HG02571 (cell line): ENCODE results near the gene SLC39A11.

Experiments
- ATAC-seq: cut with Tn5 transposase; IDR thresholded peaks from one replicate; pipeline ENCODE4 v1.9.1; 2021; ENCODE audit warnings: mild to moderate bottlenecking, moderate library complexity; ENCODE audit not compliant: unreplicated experiment

Gene SLC39A11

GRCh38 chr17:72702998-72703397 lies 389.5 kb downstream of the SLC39A11 start:
- ATAC-seq = no peak

- no peak for ATAC-seq
Measured at GRCh38 chr17:72702136-72702735, 390.3 kb downstream of the SLC39A11 start.

- ATAC-seq = no peak
Measured at GRCh38 chr17:72700226-72700625, 392.3 kb downstream of the SLC39A11 start.

GRCh38 chr17:72699545-72699944 lies 392.9 kb downstream of the SLC39A11 start:
- ATAC-seq = no peak

- no peak for ATAC-seq
Measured at GRCh38 chr17:72697602-72698146, 394.8 kb downstream of the SLC39A11 start.

GRCh38 chr17:72696721-72697120 lies 395.8 kb downstream of the SLC39A11 start:
- ATAC-seq = no peak

- ATAC-seq = no peak
Measured at GRCh38 chr17:72696156-72696555, 396.3 kb downstream of the SLC39A11 start.

- ATAC-seq = no peak
Measured at GRCh38 chr17:72693956-72694355, 398.5 kb downstream of the SLC39A11 start.

GRCh38 chr17:72693151-72693878 lies 399.2 kb downstream of the SLC39A11 start:
- no peak for ATAC-seq

GRCh38 chr17:72692676-72693075 lies 399.8 kb downstream of the SLC39A11 start:
- ATAC-seq = no peak

- ATAC-seq = no peak
Measured at GRCh38 chr17:72691586-72691985, 400.9 kb downstream of the SLC39A11 start.

- ATAC-seq = no peak
Measured at GRCh38 chr17:72691017-72691416, 401.5 kb downstream of the SLC39A11 start.

- no peak for ATAC-seq
Measured at GRCh38 chr17:72687886-72688285, 404.6 kb downstream of the SLC39A11 start.

- ATAC-seq = no peak
Measured at GRCh38 chr17:72684405-72685020, 408.0 kb downstream of the SLC39A11 start.

GRCh38 chr17:72683506-72684404 lies 408.7 kb downstream of the SLC39A11 start:
- no peak for ATAC-seq

GRCh38 chr17:72682605-72683004 lies 409.9 kb downstream of the SLC39A11 start:
- ATAC-seq = no peak

- no peak for ATAC-seq
Measured at GRCh38 chr17:72681844-72682243, 410.6 kb downstream of the SLC39A11 start.

- ATAC-seq = no peak
Measured at GRCh38 chr17:72677714-72678390, 414.6 kb downstream of the SLC39A11 start.

- no peak for ATAC-seq
Measured at GRCh38 chr17:72677108-72677507, 415.4 kb downstream of the SLC39A11 start.

GRCh38 chr17:72672729-72673128 lies 419.8 kb downstream of the SLC39A11 start:
- ATAC-seq = no peak
